ENCODE data around the gene PIKFYVE.
"Not testable (repeated sequence)": the region's sequence is repeated elsewhere in the genome, so short reads cannot be mapped to it uniquely, and the experiment has no call there.

Gene PIKFYVE

DNA sequence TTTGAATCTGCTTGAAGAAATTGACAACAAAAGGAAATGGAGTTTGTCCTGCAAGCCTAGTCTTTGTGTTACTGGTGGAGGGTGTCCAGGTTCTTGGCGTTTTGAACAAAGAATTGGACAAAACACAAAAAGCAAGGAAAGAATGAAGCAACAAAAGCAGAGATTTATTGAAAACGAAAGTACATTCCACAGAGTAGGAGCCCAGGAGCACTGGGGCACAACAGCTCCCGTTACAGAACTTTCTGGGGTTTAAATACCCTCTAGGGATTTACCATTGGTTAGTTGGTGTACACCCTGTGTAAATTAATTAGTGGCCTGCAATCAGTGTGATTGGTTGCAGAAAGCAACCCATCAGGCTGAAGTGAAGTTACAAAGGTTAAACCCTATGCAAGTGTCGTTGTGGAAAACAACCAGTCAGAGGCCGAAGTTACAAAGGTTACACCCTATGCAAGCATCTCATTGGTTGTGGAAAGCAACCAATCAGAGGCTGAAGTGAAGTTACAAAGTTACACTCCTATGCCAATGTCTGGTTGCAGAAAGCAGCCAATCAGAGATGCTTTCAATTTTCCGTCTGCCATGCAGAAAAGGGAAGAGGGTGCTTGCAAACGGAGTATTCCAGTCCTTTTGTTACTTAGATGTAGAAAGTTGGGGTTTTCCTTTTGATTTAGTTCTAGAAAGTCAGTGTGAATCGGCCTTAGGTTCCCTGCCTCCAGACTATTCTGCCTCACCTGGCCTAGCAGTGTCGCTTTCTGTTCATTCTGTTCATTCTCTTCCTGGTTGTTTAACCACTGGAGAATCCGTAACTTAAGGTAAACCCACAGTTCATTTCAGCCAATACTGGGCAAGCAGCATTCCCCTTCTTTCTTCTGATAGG, 92.9 kb downstream of the PIKFYVE start:
- FAIRE-seq (no peak), DNase-seq (ENCODE audit: extremely low spot score, insufficient read length, low read depth) (no peak)

DNA sequence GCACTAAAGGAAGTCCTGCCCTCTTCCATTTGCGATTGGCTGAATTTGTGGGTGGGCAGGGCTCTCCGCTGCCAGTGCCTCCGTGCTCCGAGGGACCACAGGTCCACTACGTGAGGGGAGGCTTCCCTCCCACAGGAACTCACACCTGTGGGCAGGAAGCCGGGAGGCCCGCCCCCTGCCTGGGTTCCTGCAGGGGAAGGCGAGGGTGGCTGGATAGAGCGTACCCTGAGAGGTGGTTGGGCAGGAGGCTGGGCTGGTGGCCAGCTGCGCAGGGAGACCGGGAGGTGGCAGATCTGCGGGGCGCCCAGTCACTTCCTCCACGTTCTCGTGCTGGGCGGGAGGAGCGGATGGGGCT, 93.6 kb downstream of the PIKFYVE start:
- FAIRE-seq: no peak
- no peak for DNase-seq (ENCODE audit: extremely low spot score, insufficient read length, low read depth)

DNA sequence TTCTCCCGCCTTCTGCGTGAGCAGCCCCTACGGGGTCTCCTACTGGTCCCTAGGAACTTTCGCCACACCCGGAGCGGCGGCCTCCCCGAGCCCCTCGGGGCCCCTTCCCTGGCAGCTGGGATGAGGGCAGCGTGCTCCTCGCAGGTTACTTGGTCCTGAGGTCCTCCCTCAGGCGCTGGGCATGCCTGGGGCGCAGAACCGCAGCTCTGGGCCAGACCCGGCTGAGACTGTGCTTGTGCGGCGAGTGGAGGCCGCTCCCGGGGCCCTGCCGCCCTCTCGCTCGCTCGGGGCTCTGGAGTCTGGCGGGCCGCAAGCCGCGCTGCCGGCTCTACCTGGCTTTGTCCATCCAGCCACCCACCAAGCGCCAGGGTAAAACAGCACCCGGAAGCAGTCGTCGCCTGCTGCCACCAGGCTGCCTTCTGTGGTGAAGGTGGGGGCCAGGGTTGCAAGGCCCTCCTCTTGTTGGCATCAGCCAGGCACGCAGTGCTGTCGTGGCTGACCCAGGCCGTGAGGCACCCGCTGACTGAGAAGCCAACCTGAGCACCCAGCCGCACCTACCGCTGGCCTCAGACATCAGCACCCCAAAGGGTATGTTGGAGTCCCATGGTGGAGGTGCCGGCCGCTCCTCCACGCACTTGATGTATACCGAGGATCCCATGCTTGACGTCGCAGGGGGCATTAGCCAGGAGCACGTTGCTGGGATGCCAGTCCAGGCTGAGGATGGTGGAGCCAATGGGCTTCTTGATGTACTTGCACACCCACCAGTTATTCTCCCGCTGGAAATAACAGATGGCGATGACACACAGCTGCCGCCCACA, 94.4 kb downstream of the PIKFYVE start:
- DNase-seq (ENCODE audit: extremely low spot score, insufficient read length, low read depth) (no peak), FAIRE-seq (no peak)

DNA sequence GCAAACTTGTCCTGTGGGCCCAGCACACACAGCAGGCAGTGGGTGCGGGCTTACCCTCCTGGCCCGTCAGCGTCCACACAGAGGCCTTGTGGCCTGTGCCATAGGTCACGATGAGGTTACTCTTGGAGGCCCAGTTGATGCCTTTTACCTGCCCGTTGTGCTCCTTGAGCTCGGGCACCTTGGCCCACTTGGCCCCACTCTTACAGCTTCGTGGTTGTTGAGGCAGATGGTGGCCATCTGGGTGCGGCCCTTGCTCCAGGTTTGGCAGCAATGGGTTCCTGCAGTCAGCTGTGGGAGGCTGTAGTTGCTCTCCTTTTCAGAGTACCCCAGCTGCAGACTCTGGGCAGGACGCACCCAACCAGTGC, 95.0 kb downstream of the PIKFYVE start:
- DNase-seq (ENCODE audit: extremely low spot score, insufficient read length, low read depth) (no peak), FAIRE-seq (no peak)

DNA sequence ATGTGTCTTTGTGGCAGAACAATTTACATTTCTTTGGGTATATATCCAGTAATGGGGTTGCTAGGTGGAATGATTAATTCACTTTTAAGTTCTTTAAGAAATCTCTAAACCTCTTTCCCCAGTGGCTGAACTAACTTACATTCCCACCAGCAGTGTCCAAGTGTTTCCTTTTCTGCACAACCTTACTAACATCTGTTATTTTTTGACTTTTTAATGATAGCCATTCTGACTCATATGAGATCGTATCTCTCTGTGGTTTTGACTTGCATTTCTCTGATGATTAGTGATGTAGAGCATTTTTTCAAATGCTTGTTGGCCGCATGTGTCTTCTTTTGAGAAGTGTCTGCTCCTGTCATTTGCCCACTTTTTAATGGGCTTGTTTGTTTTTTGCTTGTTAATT, 97.4 kb downstream of the PIKFYVE start:
- DNase-seq (ENCODE audit: extremely low spot score, insufficient read length, low read depth): no peak
- no peak for FAIRE-seq

DNA sequence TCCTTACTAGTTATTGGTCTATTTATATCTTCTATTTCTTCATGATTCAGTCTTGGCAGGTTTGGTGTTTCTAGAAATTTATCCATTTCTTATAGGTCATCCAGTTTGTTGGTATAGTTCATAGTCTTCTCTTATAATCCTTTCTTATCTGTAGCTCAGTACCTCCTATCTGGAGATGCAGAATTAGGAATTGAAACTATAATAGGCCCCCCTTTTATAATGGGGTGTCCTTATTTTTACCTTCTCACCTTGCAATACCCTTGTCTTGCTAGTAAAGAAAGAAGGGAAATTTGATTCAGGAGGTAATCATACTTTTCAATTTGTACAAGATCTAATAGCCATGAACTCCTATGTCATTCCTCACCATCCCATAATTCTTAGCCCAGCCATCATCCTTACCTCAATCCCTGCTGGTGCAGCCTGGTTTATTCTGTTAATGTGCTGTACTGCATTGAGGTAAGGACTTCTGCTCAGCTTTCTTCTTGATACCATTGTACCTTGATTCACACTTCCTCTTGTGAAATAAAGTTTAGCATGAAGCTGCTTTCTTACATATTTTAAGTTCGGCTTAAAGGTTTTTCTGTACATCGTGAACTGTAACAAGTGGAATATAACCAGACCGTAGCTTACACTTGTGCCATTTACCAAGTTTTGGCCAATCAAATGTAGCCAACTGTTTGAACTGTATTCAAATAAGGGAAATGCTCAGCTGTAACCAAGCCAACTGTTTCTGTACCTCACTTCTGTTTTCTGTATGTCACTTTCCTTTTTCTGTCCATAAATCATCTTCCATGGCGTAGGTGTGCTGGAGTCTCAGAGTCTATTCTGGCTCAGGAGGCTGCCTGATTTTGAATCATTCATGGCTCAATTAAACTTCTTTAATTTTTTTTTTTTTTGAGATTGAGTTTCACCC, 100.4 kb downstream of the PIKFYVE start:
- FAIRE-seq: peak; percentile 65
- DNase-seq (ENCODE audit: extremely low spot score, insufficient read length, low read depth): no peak

DNA sequence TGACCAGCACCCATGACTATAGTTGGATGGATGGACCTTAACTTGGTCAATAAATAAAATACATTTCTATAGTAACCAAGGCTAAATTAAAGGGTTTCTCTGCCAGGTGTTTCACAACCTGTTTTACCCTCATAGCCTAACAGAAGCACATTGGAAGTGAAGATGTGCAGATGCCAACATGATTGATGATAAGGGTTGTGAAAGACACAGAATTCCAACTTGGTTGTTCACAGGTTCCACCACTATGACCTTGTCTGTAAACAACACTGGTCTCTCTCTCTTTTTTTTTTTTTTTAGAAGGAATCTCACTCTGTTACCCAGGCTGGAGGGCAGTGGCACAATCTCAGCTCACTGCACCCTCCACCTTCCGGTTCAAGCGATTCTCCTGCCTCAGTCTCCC, 103.0 kb downstream of the PIKFYVE start:
- FAIRE-seq (no peak), DNase-seq (ENCODE audit: extremely low spot score, insufficient read length, low read depth) (no peak)

DNA sequence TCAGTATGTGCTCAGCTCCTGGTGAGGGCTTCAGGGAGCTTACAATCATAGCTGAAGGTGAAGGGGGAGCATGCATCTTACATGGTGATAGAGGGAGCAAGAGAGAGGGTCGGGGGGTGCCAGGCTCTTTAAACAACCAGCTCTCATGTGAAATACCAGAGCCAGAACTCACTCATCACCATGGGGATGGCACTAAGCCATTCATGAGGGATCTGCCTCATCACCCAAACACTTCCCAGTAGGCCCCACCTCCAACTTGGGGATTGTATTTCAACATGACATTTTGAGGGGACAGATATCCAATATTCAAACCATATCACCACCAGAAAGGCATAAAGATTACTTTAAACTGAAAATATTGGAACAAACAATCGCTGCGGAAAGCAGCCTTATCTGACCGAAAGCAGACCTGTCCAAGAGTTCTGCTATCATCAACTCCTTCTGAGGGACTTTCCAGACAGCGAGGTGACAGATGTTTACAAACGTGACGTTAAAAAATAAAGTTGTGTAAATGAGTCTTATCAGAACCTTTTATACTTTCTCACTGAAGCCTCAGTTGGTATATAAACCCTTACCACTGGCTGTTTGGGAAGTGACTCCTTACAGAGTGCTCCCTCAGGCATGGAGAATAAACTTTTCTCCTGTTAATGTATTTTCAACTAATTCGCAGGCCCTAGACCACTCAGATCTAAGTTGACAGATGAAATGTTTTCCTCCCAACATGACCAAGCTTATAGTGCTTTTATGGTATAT, 105.0 kb downstream of the PIKFYVE start:
- FAIRE-seq: no peak

DNA sequence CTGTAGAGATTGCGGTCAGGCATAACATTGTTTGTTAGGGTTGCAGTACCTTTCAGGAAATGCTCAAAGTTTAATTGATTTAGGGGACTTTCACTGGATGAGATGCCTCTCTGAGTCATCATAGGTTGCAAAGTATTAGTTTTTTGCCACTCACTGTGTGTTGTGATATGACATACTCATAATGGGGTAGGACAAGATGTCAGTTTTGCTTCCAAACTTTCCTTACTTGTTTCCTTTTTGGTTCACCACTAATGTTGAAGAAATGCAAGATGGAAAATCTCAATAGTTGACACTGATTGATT, 105.5 kb downstream of the PIKFYVE start:
- no peak for FAIRE-seq
- DNase-seq (ENCODE audit: extremely low spot score, insufficient read length, low read depth): no peak

More for the DNA sequence above, 105.0 kb downstream of the PIKFYVE start:
- no peak for DNase-seq (ENCODE audit: extremely low spot score, insufficient read length, low read depth)

DNA sequence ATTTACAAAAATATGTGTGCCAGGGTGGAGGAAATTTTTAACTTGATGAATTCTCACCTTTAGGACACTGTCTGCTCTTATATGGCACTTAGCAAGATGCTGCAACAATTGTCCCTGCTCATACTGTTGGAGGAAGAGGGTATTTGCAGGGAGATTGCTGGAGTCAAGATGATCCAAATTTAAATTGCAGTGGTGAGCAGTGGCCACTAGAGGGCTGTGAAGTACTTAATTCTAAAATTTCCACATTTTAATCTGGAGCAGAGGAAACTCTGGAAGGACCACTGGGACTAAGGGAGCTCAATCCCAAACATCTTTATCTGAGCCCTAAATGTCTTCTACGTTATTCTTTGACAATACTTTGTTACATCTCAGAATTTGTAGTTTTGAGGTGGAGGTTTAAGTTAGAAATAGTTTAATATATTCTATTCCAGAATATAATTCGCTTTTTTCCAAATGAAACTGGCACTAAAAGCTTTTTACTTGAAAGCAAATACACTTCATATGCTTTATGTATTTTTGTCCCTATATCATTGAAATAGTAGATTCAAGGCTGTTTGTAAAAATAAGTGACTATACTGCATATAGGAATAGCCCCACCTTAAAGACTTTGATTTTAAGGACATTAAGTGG, 107.5 kb downstream of the PIKFYVE start:
- DNase-seq (ENCODE audit: extremely low spot score, insufficient read length, low read depth): no peak

DNA sequence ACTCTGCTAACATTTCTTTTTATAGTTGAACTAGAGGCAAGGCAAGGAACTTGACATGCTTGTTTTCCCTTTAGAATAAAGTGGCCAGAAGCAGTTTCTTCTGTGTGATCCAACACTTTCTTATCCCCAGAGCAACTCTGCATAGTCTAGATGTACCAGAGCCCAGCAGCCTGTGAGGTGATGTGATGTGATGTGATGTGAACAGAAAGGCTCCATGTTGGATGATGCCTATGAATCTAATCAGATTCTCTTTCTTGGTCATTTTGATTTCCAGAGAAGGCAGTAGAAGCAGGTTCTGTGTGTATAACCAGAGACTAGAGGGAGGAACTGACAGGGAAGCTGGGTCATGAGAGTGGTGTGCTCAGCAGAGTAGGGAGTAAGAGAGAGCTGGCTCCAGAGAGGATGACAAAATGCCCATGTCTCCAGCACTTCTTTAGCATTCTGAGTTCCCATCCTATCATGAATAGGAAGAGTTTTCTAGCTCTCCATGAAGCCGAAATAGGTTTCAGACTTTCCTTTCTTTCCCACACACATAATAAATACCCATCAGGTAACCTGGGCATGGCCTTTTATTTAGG, 109.5 kb downstream of the PIKFYVE start:
- FAIRE-seq (no peak), DNase-seq (ENCODE audit: extremely low spot score, insufficient read length, low read depth) (no peak)

More for the DNA sequence above, 107.5 kb downstream of the PIKFYVE start:
- peak; percentile 78 for FAIRE-seq

DNA sequence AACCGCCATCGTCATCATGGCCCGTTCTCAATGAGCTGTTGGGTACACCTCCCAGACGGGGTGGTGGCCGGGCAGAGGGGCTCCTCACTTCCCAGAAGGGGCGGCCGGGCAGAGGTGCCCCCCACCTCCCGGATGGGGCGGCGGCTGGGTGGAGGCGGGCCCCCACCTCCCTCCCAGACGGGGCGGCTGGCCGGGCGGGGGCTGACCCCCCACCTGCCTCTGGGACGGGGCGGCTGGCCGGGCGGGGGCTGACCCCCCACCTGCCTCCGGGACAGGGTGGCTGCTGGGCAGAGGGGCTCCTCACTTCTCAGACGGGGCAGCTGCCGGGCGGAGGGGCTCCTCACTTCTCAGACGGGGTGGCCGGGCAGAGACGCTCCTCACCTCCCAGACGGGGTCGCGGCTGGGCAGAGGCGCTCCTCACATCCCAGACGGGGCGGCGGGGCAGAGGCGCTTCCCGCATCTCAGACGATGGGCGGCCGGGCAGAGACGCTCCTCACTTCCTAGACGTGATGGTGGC, 111.3 kb downstream of the PIKFYVE start:
- not testable (repeated sequence) for DNase-seq (ENCODE audit: extremely low spot score, insufficient read length, low read depth); FAIRE-seq

DNA sequence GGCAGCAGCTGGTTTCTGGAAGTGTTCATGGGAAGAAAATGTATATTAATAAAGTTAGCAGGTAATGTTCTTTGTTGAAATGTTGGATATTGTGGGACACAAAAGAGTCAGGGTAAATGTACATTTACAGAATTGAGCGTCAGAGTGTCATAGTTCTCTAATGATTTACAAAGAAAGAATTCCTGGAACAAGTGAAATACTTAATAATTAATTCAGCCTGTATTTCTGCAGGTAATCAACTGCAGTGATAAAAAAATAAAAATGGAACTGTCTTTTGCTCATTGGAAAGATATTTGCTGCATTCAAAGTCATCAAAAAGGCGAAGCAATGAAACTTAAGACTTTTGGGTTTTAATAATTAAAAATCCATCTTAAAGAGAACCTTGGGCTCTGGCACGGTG, 113.1 kb downstream of the PIKFYVE start:
- FAIRE-seq (no peak), DNase-seq (ENCODE audit: extremely low spot score, insufficient read length, low read depth) (no peak)

DNA sequence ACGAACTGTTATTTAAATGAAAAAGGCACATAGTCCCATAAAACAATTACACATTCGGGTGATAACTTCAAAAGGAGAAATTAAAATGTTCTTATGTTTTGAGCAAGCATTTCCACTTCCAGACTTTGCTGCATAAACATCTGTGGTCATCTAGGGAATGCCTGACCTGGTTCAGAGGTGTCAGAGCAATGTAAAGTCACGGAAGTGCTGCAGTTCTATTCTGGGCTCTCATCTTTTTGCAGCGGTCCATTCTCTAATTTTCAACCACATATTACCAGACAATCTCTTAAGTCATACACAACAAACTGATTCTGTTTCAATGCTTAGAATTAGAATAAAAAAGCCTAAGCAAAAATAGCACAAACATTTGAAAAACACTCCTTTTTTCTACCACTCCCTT, 118.6 kb downstream of the PIKFYVE start:
- FAIRE-seq: no peak
- no peak for DNase-seq (ENCODE audit: extremely low spot score, insufficient read length, low read depth)

DNA sequence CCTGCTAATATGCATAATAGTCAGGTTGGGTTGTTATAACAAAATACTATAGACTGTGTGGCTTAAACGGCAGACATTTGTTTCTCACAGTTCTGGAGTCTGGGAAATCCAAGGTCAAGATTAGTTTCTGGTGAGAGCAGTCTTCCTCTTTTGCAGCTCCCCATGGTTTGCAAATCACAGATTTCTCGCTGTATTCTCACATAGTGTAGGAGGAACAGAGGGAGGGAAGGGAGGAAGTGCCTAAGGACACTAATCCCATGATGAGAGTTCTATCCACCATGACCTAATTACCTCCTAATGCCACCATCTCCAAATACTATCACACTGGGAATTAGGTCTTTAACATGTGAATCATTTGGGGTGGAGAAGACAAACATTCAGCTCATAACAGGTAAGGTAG, 120.5 kb downstream of the PIKFYVE start:
- DNase-seq (ENCODE audit: extremely low spot score, insufficient read length, low read depth) (no peak), FAIRE-seq (no peak)

DNA sequence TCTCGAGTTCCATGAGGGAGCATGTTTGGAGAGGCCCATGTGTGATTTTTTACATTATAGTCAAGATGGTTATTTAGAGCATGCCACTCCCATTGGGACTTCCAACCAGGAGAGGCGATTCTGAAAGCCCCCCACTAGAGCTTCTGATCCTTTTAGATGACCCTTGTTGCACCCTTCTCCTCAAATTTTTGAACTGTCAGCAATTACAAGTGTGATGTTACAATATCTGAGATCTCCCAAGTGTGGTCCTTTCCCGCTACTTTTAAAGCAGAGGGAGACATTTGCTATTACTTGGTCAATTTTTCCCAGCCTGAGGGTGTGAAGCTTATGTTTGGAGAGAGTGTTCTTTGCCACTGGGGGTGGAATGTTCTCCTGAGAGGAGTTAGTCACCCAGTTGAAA, 123.9 kb downstream of the PIKFYVE start:
- FAIRE-seq: no peak
- no peak for DNase-seq (ENCODE audit: extremely low spot score, insufficient read length, low read depth)

DNA sequence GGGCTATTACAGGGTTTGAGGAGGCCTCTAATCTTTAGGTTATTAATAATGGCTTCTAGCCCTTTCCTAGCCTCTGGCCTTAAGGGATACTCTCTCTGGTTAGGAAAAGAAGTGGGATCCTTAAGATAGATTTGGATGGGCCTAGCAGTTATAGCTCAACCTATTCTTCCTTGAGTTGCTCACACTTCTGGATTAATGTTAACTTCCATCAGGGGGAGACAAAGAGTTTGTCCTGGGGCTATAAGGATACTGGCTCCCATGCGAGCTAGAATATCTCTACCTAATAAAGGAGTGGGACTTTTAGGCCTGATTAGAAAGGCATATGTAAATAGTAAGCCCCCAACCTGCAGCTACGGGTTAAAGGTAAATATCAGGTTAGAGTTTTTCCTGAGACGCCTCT, 126.2 kb downstream of the PIKFYVE start:
- no peak for DNase-seq (ENCODE audit: extremely low spot score, insufficient read length, low read depth)
- FAIRE-seq: no peak

DNA sequence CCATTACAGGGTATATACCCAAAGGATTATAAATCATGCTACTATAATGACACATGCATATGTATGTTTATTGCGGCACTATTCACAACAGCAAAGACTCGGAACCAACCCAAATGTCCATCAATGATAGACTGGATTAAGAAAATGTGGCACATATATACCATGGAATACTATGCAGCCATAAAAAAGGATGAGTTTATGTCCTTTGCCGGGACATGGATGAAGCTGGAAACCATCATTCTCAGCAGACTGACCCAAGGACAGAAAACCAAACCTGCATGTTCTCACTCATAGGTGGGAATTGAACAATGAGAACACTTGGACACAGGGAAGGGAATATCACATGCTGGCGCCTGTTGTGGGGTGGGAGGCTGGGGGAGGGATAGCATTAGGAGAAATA, 130.7 kb downstream of the PIKFYVE start:
- DNase-seq (ENCODE audit: extremely low spot score, insufficient read length, low read depth); FAIRE-seq: not testable (repeated sequence)

DNA sequence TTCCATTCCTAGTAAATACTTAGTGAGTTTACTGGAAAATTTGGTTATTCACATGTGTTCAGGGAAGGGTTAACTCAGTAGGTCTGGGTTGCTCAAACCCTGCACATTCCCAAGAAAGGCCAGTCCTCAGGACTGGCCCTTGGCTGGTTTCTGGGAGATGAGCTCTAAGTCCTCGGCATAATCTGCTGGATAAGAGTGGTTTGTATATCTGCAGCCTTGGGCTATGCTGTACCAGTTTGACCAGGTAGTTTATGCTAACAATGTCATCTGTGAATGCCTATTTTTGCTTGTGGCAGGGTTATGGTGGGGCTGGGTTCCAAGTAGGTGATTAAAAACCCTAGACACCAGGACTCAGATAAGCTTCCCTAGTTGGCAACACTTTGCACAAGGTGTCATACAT, 133.1 kb downstream of the PIKFYVE start:
- DNase-seq (ENCODE audit: extremely low spot score, insufficient read length, low read depth) (no peak), FAIRE-seq (no peak)
